ENCODE measurements around the gene GNE.
"Not testable (repeated sequence)": the region's sequence is repeated elsewhere in the genome, so short reads cannot be mapped to it uniquely, and the experiment has no call there.

The GNE gene, protein sequence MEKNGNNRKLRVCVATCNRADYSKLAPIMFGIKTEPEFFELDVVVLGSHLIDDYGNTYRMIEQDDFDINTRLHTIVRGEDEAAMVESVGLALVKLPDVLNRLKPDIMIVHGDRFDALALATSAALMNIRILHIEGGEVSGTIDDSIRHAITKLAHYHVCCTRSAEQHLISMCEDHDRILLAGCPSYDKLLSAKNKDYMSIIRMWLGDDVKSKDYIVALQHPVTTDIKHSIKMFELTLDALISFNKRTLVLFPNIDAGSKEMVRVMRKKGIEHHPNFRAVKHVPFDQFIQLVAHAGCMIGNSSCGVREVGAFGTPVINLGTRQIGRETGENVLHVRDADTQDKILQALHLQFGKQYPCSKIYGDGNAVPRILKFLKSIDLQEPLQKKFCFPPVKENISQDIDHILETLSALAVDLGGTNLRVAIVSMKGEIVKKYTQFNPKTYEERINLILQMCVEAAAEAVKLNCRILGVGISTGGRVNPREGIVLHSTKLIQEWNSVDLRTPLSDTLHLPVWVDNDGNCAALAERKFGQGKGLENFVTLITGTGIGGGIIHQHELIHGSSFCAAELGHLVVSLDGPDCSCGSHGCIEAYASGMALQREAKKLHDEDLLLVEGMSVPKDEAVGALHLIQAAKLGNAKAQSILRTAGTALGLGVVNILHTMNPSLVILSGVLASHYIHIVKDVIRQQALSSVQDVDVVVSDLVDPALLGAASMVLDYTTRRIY

DNA sequence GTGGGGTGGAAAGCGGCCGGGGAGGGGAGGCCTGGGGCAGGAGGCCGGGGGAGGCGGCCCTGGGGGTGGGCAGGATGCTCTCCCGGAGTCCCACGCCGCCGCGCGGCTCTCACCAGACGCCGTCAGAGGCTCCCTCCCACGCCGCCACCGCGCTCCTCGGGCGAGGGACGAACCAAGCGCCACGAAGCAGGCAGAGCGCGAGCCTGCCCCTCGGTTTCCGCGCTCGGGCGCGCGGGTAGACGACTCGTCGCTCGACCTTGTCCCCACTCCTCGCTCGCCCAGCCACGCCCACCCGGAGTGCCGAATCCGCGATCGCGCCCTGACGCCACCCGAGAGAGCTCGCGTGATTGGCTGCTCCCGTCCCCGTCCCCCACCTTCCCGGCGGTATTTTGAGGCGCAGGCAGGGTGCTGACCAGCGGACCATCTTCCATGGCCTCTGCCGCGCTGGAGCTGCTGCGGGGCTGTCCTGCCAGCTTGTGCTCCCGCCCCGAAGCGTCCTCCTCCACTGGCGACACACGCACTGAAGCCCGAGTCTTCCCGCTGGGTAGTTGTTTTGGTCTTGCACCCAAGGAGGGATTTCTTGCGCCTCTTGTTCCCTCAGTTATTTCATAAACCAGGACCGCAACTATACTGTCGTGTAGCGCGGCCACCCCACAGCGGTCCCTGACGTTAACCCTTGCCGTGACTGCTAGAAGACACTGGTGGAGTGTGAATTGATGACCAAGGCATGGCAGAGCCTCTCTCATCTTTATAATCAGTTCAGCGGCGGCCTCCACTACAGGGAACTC, at the start of gene GNE:
Gene GNE (minus strand): TSS at position 241 of the 788 bp plus-strand sequence. CDS start 9,093 bp downstream, outside the sequence.
- peak; percentile 96 for DNase-seq (ENCODE audit: low read depth)

DNA sequence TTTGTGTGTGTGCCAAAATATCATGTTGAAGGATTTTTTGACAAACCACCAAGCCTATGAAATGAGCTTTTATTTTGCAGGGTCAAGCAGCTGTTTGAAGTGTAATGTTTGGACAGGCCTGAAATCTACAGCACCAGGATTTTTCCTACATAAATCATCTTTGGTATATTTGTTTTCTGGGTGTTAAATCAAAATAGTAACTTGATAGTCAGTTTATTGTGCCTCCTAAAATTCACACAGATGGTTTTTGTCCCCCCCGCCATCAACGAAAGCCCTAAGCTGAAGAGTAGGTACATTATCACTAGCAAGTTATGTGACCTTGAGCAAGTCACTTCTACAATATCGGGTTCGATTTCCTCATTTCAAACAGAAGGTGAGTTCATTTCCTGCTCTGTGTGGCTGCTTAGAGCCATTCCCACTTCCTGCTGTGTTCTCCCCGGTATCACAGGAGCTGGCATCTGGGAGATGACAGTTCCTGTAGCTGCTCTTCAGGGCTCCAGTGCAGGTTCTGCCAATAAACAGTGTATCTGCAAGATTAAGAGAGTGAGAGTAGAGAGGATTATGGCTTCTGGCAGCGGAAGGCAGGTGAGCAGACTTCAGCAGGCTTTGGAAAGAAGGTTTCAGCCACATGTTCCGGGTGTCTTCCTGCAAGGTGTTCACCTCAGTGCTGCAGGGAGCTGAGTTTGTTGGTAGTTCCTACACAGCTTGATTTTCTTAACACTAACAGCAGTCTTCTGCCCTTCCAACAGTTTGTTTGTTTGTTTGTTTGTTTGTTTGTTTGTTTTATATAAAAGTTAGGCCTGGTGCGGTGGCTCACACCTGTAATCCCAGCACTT, 48.4 kb upstream of the GNE start:
- DNase-seq (ENCODE audit: low read depth) = peak; percentile 39

DNA sequence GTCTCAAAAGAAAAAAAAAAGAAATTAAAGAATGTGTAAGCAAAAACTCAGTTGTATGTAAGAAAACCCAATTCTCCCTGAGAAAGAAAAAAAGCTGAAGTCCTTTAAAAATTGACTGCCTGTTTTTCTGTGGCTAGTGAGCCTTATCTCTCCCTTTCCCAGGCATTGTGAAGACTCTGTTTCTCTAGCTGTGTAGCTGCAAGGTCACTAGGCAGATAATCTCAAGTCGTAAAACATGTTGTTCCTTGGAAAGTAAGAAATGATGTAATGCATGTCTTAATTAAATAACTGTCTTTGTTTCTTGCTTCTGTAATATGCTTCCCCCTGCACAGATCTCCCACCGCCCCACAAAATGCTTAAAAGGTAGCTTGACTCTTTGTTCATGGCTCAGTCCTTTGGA, 46.1 kb upstream of the GNE start:
- DNase-seq (ENCODE audit: low read depth) = not testable (repeated sequence)

DNA sequence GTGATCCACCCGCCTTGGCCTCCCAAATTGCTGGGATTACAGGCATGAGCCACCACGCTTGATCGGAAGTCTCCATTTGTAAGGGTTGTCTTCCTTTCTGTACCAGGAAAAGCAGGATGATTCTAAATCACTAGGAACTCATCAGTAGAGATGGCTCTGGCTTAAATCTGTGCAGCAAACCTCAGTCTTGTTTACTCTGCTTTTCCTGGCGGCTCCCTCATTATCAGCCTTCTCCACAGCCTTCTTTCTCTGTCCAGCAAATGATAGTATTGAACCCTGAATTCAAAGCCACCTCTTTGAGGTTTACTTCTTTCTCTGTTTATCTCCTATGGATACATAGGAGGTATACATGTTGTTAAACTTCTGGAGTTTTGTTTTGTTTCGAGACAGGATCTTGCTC, 43.0 kb upstream of the GNE start:
- no peak for DNase-seq (ENCODE audit: low read depth)

DNA sequence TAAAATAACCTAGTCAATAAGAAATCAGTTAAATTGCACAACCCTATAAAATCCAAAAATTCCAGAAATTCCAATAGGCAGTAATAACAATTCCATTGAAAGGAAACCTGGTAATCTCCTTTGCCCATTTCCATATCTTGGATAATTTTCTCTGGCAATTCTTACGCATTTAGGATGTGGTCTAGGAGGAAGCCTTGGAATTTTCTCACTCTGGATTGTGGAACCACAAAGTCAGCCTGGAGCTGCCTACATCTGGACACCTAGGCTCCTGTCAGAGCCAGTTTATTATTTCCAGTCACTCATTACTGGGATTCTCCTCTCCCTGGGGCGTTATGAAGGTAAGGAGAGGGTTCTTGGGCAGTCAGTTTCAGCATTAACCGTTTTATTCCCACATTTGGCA, 40.3 kb upstream of the GNE start:
- DNase-seq (ENCODE audit: low read depth) = peak; percentile 64

DNA sequence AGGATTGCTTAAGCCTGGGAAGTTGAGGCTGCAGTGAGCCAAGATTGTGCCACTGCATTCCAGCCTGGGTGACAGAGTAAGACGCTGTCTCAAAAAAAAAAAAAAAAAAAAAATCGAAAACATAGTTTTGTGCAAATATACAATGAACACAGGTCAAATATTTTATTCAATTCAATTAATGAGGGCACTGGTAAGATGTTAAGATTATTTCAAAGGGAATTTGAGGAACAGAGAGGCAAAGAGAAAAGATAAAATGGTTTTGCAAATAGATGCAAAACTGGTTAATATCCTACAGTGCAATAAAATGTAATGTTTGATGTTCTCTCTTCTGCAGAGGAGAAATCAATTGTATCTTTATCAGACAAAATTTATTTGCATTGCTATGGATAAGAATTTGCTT, 39.5 kb upstream of the GNE start:
- DNase-seq (ENCODE audit: low read depth) = no peak

DNA sequence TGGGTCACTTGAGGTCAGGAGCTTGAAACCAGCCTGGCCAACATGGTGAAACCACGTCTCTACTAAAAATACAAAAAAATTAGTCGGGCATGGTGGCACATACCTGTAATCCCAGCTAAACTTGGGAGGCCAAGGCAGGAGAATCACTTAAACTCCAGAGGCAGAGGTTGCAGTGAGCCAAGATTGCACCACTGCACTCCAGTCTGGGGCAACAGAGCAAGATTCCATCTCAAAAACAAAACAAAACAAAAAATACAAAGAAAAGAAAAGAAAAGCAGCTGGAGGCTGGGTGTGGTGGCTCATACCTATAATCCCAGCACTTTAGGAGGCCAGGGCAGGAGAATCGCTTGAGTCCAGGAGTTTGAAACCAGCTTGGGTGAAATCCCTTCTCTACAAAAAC, 36.7 kb upstream of the GNE start:
- DNase-seq (ENCODE audit: low read depth) = not testable (repeated sequence)

DNA sequence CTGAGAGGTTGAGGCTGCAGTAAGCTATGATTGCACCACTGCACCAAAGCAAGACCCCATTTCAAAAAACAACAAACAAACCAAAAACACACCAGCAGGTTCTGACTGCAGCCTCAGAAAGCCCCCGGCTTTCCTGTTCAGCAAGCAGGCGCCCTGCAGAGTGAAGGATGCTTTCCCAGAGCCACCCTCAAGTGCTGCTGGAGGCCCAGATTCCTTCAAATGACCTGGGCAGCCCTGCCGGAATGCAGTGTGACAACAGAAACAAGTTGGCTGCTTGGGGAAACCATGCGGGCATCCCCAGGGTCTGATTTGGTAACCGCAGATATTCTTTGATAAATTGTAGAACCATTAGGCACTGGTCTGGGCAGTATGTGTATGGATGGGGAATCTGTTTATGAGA, 35.7 kb upstream of the GNE start:
- no peak for DNase-seq (ENCODE audit: low read depth)

DNA sequence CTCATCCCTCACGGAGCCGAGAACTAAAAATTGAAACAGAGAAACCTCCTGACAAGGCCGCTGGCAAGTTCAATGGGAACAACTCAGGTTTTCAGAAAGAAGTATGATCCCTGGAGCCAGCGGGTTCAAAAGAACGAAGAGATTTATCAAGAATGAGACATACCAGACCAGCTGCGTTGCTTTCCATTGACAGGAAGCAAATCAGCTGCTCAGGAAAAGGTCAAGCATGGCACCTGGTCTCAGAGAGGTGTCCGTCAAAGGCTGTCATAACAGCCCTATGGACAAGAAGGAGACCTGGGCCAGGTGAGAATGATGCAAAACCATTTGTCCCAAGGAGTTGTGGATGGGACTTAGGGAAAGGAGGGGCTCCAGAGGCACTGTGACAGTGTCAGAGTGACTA, 34.9 kb upstream of the GNE start:
- no peak for DNase-seq (ENCODE audit: low read depth)

DNA sequence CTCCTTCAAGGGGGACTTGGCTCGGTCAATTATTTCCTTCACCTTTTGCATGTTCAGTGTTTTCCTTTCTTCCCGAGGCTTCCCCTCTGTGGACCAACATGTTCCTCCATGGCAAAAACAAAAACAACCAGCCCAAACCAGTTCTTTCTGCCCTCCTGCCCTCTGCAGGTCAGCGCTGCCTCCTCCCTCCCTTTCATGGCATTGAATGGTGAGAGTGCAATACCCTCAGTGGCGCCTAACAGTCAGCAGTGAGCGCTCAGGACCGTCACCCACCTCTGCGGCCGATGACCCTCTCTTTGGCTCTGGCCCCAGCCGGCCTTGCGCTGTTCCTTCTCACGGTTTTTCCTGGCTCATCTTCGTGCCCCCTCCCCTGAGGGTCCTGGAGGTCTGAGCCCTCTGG, 34.4 kb upstream of the GNE start:
- no peak for DNase-seq (ENCODE audit: low read depth)

DNA sequence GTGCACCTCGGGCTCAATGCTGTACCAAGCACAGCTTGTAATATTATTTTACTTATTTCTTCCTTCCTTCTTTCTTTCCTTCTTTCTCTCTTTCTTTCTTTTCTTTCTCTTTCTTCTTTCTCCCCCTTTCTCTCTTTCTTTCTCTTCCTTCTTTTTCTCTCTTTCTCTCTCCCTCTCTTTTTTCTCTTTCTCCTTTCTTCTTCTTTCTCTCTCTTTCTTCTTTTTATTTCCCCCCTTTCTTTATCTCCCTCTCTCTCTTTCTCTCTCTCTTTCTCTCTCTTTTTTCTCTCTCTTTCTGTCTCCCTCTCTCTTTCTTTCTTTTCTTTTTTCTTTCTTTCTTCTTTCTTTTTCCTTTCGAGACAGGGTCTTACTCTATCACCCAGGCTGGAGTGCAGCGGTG, 32.7 kb upstream of the GNE start:
- DNase-seq (ENCODE audit: low read depth) = no peak

DNA sequence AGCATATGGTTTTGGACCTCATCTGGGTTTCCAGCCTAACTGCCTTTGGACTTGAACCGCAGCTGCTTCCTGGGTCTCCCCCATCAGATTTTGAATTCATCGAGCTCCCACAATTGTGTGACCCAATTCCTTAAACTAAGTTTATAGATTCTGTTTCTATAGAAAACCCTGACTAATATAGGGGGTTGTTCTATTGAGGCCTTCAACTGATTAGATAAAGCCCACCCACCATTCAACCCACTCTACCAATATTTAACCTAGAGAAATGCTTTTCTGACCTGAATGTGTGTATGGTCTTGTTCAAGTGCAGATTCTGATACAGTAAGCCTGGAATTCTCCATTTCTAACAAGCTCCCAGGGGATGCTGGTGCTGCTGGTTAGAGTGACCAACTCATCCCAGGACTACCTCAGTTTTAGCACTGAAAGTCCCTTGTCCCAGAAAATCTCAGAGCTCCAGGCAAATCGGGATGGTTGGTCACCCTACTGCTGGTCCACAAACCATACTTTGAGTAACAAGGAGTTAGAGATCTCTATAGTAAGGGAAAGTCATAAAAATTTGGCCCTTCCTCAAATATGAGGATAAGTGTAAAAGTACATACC, 31.7 kb upstream of the GNE start:
- DNase-seq (ENCODE audit: low read depth) = no peak

DNA sequence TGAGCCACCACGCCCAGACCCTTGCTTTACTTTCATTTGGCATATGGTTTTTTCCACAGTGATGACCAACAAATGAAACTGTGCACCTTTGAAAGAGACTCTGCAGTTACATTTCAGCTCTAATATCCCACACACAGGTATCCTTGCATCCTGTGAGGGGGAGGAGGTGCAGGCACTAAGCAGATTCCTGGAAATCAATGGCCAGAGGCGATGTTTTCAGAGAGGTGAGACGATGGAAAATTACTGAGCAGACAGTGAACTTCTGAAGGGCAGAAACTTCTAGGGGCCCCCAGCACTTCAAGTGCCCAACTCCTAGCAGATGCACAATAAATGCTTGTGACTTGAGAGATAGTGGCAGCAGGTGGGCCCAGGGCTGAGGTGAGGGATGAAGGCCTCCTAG, 29.8 kb upstream of the GNE start:
- no peak for DNase-seq (ENCODE audit: low read depth)

DNA sequence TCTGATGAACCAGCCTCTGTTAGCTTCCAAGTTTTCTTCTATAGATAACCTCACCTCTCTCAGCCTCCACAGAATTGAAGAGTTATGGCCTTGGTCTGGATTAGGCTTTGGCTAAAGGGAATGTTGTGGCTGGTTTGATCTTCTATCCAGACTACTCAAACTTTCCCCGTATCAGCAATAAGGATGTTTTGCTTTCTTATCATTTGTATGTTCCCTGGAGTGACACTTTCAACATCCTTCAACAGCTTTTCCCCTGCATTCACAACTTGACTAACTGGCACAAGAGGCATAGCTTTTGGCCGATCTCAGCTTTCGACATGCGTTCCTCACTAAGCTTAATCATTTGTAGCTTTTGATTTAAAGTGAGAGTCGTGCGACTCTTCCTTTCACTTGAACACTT, 28.1 kb upstream of the GNE start:
- no peak for DNase-seq (ENCODE audit: low read depth)

DNA sequence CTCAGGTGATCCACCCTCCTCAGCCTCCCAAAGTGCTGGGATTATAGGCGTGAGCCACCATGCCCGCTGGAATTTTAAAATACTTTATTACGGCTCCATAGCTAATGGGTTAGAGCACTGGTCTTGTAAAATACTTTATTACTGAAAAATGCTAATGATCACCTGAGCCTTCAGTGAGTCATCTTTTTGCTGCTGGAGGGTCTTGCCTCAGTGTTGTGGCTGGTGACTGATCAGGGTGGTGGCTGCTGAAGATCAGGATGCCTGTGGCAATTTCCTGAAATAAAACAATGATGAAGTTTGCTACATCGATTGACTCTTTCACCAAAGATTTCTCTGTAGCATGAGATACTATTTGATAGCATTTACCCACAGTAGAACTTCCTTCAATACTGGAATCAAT, 26.0 kb upstream of the GNE start:
- DNase-seq (ENCODE audit: low read depth) = no peak

DNA sequence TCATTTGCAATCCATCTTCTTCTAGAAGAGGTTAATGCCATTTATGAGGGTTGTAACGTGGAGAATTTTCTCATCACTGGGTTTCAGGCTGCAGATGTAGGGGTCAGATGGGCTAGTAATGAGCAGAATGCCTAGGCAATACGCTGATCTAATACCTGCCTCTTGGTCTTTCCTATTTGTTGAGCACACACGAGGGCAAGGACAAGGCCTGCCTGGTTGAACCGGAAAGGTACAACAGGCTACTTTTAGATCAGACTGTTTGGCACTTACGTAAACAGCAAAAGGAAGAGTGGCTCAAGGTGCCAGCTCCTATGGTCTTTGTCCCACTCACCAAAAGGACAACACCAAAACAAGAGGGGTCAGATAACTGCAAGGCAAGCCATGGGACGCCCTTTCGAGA, 24.0 kb upstream of the GNE start:
- no peak for DNase-seq (ENCODE audit: low read depth)

DNA sequence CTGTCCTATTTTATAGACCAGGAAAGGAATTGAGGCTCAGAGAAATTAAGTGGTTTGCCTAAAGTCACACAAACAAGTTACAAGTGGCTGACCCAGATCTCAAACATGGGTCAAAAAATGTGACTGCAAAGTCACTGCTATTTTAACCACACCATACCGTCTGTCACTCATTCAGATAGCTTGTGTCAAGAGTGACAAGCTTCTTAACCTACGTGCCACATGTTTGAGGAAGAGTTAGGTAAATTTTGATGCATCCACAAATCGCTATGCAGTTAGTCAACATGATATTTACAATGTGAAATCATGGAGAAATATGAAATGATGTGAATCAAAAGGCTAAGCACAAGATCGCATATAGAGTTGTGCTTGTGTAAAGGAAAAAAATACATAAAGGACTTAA, 22.7 kb upstream of the GNE start:
- DNase-seq (ENCODE audit: low read depth) = no peak

DNA sequence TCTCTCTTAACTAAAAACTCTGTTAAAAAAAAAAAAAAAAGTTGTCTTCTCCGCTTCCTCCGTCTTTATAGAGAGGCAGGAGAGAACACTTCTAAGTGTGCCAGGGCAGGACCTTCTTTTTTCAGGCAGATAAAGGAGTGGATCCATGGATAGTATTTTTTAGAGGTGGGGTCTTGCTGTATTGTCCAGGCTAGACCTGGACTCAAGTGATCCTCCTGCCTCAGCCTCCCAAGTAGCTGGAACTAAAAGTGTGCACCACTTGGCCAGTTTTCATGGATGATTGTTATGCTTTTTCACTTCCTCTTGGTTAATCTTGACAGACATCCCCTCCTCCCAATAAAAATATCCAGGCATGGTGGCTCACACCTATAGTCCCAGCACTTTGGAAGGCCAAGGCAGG, 20.0 kb upstream of the GNE start:
- no peak for DNase-seq (ENCODE audit: low read depth)

DNA sequence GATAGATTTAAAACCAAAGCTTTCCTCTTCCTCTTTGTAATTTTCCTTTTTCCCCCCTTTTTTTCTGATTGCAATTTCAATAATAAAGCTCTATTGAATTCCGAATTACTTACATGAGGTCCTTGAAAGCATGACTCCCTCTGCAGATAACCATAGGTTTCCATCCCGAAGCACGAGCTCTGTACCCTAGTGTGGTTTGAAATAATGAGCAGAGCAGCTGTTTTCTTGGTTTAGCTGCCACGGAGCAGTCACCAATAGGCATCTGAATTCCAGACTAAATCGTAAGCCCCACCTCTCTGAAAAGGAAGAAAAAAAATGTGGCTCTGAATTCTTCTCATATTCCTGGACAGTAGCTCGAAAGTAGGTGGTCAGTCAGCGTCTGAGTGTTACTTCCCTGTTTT, 18.5 kb upstream of the GNE start:
- peak; percentile 66 for DNase-seq (ENCODE audit: low read depth)

DNA sequence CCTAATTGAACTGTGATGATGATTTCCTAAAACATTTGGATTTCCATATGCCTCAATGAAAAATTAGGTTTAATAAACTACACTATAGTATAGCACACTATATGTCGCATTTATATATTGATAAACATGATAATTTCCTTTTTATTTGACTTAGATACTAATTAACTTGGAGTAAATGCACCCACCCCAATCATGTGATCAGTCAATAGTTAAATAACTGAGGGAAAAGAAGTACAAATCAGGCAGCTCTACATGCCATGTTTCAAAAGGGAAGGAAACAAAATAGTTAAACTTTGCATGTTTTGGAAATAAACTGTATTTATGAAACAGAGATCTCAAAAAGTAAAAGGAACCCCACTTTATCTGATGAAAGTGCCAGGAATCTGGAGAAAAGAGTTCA, 18.0 kb upstream of the GNE start:
- DNase-seq (ENCODE audit: low read depth) = no peak

DNA sequence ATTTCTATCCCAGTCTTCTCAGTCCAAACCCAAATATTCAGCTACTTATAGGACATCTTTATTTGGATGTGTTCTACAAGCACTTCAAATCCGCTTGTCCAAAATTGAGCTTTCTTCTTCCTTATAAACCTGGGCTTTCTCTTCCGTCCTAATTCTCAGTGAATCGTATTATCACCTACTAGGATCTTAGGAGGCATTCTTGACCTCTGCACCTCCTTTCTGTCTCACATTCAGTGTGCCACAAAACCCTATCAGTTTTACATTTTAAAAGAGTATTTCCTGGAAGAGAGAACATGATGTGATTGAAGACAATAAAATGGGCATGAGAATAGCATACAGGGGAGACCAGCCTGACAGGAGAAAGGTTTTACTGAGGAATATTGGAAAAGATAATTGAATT, 16.8 kb upstream of the GNE start:
- no peak for DNase-seq (ENCODE audit: low read depth)

DNA sequence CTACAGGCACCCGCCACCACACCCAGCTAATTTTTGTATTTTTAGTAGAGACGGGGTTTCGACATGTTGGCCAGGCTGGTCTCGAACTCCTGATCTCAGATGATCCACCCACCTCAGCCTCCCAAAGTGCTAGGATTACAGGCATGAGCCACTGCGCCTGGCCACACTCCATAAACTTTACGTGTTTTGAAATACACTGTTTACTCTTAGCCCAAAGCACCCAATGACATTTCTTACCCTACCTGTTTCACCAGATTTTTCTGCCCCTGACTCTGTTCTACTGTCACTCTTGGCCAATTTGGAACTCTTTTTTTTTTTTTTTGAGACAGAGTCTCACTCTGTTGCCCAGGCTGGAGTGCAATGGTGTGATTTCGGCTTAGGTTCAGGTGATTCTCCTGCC, 15.1 kb upstream of the GNE start:
- DNase-seq (ENCODE audit: low read depth) = not testable (repeated sequence)
